GM11168 (cell line): Measurements from ENCODE around the gene UBE2V1.
"Not testable (repeated sequence)": the region's sequence is repeated elsewhere in the genome, so short reads cannot be mapped to it uniquely, and the experiment has no call there.

ENCODE experiments used
- in situ Hi-C: fragments of 300-500 bp; cut with MboI; formaldehyde crosslinking; loops from one replicate; pipeline ENCODE4 v1.12.0; 2022; ENCODE audit warnings: low sequenced_read_pairs; ENCODE audit not compliant: unreplicated experiment

The UBE2V1 gene

DNA sequence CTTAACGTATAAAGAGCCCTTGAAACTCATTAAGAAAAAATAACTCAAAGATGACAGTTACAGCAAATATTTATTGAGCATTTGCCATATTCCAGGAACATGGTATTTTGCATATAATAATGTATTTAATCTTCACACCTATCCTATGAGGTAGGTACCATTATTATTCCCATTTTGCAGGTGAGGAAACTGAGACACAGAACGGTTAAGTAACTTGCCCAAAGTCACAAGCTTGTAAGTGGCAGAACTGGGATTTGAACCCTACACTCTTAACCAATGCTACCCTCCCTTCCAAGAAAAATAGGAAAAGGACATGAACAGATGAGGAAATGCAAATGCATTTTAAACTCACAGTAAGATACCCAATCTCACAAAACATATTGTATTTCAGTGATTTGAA is 5.3 kb upstream of the UBE2V1 start:
- in situ Hi-C loops = no loop called here

DNA sequence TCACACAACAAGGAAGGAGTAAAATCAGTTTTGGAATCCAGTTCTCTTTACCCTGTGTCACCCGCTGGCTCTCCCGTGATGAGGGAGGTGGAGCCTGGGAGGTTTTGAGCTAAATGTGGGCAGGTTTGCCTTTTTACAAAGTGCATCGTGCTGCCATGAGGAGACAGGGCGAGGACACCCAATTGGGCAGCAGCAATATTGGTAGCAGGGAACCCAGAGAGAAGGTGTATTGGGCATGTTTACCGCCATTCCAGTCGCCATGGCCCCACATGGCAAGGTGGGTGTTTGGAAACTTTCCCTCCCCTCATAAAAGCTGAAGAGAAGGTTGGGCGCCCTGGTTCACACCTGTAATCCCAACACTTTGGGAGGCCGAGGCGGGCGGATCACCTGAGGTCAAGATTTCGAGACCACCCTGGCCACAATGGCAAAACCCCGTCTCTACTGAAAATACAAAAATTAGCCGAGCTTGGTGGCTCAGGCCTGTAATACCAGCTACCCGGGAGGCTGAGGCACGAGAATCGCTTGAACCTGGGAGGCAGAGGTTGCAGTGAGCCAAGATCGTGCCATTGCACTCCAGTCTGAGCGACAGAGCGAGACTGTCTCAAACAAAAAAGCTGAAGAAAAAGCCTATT is 3.5 kb upstream of the UBE2V1 start:
- in situ Hi-C loops = no loop called here

DNA sequence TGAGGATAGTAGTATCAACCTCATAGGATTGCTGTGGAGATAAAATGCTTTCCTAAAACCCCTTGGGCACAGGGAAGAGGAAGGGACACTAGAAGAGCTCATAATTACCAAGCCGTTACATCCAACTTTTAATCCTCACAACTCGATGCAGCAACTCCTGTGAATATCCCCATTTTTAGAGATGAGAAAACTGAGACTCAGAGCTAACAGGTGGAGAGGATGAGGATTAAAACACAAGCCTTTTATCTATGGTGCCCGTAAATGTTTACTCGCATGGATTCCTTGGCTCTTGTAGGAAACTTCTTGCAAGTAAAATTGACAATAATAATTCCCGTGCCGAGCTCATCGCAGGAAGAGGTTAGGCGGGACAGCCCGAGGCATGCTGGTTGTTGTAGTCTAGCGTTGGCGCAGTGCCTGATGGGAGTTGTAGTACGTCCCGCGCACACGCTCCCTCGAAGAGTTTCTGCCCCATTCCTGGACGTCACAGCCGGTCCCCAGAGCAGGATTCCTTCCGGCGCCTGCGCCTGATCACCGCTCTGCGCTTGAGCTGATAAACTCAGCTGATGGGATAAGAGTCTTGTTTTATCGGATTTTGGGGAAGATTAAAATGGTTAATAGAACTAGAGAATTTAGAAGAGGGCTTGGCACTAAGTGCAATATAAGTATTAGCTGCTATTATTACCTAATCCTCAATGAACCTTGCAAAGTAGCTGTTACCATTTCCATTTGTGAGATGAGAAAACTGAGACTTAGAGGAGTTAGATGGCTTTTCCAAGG is 2.8 kb upstream of the UBE2V1 start:
- in situ Hi-C loops = no loop called here

DNA sequence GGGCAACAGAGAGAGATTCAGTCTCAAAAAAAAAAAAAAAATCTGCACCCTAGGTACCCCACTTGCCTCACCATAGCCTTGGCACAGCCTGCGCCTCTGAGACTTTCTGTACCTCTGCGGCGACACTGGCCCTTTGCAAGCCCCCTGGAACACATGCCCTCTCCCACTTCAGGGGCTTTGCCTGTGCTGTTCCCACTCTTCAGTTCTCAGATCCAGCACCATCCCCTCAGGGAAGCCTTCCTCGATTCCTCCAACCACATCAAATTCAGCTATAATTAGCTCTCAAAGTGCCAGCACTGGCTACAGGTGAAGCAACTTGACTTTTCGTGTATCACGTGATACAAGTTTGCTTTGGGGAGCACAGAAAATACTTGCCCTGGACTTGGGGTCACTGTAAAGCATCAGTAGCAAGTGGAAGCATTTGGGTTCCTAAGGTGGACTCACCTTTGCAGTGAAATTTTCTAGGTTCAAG is 2.1 kb upstream of the UBE2V1 start:
- in situ Hi-C loops = no loop called here

DNA sequence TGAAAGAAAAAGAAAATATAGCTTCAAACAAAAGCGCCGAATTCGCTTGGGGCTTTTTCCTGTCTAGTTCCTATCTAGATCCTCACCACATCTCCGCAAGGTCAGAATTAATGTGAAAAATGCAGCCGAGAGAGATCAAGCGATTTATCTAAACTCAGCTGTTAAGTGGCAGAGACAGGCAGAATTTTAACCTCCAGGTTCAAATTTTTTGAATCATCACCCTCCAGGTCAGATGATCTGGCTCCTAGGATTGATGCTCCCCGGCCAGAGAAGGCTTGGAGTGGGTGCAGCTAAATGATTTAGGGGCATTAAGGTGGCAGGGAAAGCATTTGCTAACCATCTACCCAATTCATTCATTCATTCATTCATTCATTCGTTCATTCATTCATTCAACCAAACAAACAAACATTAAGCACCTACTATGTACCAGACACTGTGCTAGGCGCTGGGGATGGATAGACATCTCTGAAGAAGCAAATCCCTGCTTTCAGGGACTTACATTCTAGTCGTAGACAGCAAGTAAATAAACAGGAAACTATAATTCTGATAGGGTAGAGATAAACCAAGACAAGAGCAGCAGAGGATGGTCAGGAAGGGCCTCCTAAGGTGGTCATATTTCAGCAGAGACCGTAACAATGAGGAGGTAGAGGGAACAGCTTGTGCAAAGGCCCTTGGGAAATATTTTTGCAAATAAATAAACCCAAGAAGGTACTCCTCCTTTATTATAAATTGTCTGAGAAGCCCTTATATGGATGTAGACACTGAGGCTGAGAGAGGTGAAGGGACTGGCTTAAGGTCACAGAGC is 672 bp upstream of the UBE2V1 start:
- in situ Hi-C loops = no loop called here

DNA sequence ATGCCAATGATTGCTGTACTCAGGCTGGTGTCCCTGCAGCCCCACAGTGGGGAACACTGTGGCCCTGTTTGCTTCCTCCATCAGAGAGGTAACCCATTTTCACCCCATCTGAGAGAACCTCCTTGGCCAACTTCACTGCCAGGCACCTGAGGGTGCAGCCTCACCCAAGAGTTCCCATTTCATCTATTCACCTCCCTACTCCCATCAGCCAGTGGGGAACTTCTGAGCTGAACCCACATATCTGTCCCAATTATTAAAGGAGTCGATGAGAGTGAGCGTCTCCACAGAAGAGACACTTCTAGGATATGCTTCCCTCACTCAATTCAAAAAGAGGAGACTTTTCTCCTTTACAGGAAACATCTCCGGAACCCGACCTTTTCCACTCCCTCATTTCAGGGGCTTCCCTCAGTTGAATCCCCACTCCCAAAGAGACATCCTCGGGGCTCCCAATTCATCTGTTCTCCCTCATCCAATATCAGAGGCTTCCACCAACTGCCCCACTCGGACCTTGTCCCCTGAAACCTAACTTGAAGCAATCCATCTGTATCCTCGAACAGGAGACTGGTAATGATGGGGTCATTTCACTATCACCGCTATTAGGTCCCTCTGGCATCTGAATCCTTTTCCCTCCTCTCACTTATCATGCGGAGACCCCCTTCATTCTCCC is 988 bp downstream of the UBE2V1 start:
- in situ Hi-C loops = no loop called here

DNA sequence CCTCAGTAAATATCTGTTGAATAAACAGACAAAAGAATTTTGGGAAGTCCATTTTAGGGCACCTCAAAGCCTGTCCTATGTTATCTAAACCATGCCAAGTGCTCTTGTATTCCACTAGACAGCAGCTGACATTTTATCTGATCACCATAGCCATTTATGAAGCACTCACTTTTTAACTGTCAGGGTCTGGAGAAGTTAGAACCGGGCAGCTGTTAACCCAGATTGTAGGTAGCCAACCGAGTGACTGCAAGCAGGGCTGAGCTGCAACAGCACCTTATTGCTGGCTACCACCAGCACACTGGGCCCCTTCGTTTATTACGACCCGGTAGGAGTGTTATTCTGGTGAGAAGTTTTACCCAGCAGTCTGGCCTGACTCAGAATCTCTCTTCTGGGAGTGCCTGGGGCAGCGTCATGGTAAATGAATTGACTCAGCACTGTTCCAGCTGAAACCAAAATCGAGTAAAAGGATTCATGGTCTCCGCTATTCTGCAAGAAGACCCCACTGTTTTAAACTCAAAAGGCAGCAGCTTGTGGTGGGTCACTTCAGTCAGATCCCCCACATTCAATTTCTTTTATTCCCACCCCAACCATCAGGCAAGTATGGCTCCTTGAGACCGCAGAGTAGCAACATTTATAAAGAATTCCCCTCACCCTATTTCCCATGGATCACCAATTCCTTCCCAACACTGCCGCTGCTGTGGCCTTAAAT is 1.7 kb downstream of the UBE2V1 start:
- in situ Hi-C loops = no loop called here

DNA sequence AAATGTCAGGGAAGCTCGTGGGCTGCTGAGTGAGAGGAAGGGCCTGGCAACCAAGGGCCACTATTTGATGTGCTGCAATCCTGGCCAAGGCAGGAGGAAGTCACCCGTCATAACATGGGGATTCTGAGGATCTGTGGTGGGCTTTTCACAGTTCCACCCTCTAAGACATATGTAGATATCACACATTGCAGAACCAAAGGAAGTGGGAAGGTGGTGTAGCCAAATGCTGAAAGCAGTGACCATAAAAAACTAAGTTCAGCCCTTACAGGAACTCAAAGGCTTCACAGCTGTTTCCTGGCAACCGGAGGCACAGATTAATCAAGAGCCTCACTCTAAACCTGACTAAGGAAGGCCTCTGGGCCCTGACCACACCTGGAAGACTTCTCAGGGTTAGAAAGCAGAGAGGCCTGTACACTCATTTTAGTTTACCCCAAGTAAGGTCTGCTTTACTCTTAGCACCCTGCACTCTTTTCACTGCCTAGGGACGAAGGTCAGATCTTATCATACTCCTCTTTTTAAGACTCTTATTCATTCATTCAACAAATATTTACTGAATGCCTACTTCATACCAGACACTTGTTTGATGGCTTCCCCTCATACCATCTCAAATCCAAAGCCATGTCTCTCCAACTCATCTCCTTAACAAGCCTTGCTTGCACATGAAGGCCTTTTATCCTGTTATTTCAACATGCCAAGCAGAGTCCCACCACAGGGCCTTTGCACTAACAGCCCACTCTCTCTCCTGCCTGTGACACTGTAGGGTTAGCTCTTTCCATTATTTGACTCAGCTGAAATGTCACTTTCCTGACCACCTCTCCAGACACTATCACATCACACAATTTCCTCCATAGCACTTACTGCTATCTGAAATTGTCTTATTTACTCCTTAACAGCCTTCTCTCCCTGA is 2.6 kb downstream of the UBE2V1 start:
- in situ Hi-C loops = no loop called here

DNA sequence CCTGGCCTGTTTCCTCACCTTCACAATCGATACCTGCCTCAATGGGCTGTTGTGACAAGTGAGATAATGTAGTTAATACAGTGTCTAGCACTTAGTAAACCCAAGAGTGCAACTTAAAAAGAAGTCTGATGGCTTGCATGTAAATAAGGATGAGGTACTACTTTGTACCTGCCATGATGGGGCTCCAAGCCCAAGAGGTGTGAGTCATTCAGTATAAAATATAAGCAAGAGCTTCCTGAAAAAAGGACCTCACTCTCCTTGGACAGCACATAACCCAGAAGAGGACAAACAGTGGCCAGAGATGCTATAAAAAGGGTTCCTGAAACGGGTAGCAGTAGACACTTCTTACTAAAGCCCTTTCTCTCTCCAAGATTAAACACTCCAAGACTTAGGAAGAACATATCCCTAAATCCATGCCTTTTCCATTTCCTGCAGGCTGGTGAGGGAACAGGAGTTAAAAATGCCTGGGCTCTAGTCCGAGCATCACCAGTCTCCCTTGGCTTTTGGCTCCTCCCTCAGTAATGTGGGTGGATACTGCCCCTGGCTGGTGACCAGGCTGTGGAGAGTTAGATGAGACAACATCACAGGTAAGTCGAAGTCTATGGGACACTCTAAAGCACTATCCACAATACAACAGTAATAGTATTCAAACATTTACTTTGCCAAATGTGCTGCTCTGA is 4.3 kb downstream of the UBE2V1 start:
- in situ Hi-C loops = no loop called here

DNA sequence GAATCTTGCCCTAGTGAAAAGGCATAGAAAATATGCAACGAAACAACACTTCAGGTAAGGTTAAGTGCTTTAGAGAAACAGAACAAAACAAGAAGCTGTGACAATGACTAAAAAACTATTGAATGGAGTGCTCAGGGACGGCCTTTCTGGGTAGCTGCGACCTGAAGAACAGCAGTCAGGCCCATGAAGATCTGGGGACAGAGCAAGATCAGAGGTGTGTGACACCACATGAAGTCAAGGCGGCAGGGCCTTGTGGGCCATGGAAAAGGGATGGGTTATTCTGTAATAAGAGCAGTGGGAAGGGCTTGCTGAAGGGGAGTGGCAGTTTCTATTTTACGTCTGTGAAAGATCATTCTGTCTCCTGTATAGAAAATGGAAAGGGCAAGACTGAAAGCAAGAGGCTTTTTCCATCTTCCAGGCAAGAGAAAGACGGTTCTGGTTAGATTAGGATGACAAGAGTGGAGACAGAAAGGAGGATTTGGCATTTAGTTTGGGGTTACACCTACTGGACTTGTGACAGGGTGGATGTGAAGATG is 5.1 kb downstream of the UBE2V1 start:
- in situ Hi-C loops = no loop called here

DNA sequence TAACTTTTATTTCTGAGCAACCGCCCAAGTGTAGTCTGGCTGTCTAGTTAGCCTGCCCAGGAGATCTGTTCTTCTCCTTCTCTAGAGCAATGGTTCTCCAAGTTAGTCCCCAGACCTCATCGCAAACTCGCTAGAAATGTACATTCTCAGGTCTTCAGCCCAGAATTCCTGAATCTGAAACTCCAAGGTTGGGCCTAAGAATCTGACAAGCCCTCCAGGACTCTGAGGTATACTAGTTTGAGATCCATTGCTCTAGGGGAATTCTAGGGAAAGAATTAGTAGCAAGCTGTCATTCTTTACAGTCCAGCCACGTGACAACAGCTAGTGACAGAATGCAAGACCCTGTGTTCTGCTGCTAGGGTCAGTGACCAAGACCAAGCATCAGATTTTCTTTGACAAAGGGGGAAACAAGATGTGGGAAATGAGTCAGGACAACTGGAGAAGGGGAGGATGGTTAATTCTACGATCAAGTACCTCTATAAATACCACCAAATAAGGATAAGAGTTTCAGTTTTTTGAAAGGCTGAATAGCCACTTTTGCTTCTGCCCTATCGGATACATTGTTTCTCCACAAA is 5.8 kb downstream of the UBE2V1 start:
- in situ Hi-C loops = no loop called here

DNA sequence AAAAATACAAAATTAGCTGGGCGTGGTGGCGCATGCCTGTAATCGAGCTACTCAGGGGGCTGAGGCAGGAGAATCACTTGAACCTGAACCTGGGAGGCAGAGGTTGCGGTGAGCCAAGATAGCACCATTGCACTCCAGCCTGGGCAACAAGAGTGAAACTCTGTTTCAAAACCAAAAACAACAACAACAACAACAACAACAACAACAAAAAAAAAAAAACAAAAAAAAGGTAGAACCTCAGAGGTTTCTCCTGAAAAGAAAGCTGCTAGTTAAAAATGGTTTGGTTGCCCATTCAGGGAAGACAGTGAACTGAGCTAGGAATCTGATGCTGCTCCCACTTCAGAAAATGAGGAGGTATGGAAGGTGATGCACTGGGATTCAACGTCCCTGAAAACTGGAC is 6.3 kb downstream of the UBE2V1 start:
- in situ Hi-C loops = not testable (repeated sequence)

DNA sequence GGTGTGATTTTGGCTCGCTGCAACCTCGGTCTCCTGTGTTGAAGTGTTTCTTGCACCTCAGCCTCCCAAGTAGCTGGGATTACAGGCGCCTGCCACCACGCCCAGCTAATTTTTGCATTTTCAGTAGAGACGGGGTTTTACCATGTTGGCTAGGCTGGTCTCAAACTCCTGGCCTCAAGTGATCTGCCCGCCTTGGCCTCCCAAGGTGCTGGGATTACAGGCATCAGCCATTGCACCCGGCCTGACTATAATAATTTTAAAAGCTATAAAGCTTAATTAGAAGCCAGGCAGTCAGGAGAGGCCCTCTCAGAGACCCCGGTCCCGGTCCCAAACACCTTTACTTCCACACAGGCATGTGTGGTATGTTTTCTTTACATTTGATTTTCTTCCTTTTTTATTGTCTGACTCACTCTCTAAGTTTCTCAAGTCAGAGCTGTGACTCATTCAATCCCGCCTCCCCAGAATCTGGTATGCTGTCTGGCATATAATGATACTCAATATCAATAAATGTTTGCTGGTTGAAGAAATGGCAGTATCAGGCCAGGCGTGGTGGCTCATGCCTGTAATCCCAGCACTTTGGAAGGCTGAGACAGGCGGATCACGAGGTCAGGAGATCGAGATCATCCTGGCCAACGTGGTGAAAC is 9.4 kb downstream of the UBE2V1 start:
- in situ Hi-C loops = not testable (repeated sequence)

DNA sequence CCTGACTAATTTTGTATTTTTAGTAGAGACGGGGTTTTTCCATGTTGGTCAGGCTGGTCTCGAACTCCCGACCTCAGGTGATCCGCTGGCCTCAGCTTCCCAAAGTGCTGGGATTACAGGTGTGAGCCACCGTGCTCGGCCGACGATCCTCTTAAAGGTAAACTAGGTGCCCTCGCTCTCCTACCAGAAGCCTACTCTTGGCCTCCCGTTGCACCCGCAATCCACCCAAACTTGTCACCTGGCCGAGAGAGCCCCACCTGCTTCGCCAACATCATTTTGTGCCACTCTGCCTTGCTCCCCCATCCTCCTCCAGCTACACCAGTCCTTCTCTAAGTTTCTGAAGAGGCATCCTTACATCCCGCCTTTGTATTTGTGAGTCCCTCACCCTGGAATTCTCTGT is 10.4 kb downstream of the UBE2V1 start:
- in situ Hi-C loops = not testable (repeated sequence)

DNA sequence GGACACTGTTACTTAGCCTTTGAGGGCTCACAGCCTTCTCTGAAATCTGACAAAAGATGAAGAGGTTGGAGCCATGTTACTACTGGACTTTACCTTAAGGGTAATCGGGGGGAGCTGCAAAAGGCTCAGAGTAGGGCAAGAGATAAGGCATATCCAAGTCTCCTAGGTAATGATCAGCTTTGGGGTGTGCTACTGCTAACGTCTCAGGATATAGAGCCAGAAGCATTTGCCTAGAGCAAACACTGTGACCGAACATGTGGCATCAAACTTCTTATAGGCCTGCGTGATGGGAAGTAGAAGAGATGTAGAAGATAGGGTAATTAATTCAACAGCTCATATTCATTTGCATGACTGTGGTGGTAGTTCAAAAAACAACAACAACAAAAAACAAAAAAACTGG is 11.1 kb downstream of the UBE2V1 start:
- in situ Hi-C loops = no loop called here

DNA sequence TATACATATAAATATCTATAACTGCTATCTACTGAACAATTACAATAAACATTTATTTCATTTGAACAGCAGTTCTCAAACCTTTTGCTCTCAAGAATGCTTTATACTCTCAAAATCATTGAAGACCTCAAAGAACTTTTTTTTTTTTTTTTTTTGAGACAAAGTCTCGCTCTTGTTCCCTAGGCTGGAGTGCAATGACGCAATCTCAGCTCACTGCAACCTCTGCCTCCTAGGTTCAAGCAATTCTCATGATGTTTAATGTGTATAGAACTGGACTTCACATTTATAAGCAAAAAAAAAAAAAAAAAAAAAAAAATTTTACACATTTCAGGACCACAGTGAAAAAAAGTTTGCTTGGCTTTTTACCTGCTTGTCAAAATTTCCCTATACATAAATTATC is 11.7 kb downstream of the UBE2V1 start:
- in situ Hi-C loops = no loop called here

DNA sequence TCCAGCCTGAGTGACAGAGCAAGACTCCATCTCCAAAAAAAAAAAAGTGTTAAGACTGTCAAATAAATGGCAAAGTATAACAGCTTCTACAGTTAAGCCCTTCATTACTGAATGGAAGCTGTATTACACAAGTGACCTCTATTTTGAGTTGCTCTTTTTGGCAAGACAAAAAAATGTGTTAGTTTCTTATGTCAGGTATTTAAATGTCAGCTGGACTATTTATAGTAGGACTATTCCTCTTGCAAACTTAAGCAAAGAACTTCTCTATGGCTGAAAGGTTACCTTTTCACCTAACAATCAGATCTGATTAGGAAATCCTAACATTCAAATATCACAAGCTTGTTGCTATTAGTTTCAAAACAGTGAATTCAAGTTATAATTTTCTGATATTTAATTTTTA is 12.4 kb downstream of the UBE2V1 start:
- in situ Hi-C loops = no loop called here
